Stimulated activated CD4-positive, alpha-beta T cell treated with anti-CD3 and anti-CD28 coated beads, Interleukin-1b, Interleukin-23, amount 100 ng/mL, for 48 hours (primary cell): ENCODE results near the gene INO80D.
A peak's percentile ranks its signal among the peaks of the same experiment; 100 is the strongest.
"Not testable (repeated sequence)": the region's sequence is repeated elsewhere in the genome, so short reads cannot be mapped to it uniquely, and the experiment has no call there.

ENCODE experiments used
- DNase-seq: peaks from one replicate; pipeline ENCODE4 v3.0.0-alpha.2; 2020

The INO80D gene

DNA sequence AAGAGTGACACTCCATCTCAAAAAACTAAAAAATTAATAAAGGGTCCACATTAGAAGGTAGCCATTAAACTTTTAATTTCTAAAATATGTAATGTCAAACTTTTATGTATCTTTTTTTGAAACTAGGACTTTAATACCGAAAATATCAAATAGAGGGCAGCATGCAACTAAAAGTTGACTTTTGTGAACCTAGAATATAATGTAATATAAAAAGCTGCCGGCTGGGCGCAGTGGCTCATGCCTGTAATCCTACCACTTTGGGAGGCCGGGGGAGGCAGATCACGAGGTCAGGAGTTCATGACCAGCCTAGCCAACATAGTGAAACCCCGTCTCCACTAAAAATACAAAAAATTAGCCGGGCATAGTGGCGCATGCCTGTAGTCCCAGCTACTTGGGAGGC lies 62.8 kb downstream of the INO80D start:
- DNase-seq: no peak

DNA sequence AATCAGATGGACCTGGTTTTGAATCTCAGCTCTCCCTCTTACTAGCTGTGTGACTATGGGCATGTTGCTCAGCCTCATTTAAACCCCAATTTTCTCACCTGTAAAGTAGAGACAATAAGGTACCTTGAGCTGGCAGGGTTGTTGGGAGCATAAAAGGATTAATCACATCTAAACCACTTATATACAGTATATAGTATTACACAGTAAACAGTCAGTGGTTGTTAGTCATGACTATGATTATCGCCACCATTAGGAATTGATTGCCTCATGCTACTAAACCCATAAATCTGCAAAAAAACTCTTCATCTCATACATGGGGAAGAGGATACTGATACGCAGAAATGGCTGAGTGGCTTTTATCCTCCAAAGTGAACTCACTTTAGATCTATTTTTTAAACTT lies 65.8 kb downstream of the INO80D start:
- DNase-seq: no peak

DNA sequence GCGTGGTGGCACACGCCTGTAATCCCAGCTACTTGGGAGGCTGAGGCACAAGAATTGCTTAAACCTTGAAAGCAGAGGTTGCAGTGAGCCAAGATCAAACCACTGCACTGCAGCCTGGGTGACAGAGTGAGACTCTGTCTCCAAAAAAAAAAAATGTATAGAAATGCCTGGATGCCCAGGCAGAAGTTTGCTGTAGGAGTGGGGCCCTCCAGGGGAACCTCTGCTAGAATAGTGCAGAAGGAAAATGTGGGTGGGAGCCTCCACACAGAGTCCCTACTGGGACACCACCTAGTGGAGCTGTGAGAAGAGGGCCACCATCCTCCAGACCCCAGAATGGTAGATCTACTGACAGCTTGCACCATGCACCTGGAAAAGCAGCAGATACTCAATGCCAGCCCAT lies 70.2 kb downstream of the INO80D start:
- not testable (repeated sequence) for DNase-seq

DNA sequence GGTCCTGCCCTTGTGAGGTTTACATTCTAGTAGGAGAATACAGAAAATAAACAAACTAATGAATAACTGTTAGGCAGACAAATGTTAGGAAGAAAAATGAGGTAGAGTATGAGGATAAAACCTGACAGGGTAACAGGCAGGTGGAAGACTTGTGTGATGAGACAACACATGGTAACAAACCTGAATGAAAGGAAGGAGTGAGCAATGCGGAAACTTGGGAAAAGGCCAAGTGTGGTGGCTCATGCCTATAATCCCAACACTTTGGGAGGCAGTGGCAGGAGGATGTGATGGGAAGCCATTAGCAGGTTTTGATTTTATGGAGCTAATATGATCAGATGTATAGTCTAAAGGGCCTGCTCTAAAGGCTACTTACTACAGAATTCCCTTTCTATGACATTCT lies 74.2 kb downstream of the INO80D start:
- no peak for DNase-seq

DNA sequence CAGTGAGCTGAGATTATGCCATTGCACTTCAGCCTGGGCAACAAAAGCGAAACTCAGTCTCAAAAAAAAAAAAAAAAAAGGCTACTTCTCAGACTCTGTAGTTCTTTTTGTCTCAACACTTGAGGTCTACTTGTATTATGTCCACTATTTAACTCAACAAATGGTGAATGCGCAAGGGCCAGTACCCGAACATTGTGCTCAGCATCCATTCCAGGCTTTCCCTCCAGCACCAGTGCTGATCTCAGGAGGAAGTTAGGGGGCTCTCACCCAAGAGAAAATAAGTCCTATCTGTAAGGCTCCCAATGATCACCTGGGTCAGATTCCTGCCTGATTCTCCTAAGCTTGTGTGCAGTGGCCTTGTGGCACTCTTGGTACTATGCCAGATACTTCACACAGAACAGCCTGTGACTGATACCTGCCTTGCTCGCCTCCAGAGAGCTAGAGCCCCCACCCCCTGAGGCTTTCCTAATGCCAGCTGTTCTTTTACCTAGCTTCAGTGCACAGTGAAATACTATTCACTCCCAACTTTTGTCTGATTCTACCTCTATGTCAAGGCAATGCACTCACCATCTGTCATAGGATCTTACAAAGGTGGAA lies 74.9 kb downstream of the INO80D start:
- no peak for DNase-seq

DNA sequence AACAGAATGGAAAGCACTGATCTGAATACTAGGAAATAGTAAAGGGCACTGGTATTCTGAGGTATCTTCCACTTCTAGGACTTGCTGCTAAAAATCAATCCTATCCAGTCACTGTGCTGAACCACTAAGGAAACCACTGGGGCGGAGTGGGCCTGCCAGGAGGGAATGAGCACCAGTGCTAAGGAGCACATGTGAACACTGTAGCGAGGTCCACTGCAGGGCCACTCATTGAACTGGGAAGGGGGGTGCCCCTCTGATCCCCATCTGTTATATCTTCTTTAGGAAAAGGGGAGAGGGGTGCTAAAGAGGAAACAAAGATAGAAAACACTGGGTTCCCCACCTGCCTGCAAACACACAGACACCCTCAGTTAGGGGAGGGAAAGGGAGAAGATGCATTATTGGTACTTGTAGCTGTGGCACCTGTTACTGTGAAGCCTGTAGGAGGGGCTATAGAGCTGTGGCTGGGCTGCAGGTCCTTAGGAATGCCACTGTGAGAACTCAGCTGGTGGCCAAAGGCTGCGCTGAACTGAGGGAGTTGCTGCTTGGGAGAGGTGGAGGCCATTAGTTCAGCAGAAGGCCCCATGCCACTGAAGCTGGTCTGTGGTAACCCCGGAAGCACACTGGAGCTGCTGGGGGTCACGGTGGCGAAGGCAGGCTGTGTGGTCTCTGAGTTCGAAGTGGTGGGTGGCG lies 81.8 kb downstream of the INO80D start:
- DNase-seq: peak; percentile 9

DNA sequence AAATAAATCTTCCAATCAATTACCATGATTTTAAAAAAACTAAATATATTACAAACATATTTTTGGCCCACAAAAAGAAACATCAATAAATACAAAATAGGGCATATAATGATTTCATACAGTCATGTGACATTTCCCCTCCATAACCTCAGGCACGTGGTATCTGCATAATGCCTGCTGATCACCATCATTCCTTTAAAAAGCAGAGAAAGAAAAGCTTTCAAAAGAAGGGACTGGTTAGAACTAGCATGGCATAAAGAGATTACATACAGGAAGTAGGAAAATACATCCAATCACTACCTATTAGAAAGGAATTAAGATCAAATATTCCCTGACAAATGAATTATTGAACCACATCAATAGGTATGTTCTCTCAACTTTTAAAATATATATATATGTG lies 83.5 kb downstream of the INO80D start:
- no peak for DNase-seq

DNA sequence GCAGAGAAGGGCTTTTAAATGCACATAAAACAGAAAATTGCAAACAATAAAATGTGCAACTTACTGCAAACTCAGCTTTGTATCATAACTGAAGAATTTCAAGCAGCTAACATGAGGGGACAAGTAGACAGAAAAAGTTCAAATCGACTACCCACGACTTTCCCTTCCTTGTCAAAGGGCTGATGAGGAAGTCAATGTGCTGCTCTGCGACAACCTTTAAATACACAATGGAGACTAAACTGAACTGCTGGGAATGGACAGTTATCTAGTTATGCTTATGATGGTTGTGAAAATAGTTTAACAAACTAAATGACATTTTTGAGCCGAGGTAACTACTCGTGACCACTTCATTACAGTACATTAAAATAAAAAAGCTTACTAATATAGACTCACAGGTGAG lies 84.1 kb downstream of the INO80D start:
- no peak for DNase-seq

DNA sequence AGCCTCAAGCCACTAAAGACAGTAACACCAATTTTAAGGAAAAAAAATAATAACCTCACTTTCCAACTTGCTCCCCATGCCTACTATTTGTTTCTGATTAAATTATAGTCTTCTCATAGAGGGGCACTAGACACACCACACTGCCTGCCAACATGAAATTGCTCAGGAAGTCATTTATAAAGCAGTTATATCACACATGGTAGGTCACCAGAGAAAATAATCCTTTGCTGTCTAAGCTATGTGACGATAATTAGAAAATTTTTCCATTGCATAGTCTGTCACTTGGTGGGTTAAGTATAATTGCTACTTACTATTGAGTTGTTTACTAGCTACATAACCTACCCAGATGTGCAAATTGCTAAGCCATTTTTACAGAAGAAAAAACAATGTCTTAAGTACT lies 85.2 kb downstream of the INO80D start:
- DNase-seq: no peak

DNA sequence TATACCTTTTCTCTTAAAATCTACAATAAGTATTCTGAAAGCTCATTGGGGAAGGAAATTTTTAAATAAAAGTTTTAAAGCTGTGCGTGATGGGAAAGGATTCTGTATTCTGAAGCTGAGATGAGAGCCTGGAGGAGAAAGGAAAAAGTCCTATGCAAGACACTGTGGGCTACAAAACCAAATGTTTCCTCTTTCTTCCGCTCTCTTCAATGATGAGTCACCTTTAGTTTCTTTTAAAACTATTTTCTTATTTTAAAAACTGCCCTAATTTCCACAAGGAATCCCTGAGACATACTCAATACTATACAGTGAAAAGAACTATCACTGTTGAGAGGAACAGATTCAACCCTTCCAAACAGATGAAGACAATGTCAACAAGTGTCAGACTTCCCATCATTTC lies 87.4 kb downstream of the INO80D start:
- DNase-seq: no peak

DNA sequence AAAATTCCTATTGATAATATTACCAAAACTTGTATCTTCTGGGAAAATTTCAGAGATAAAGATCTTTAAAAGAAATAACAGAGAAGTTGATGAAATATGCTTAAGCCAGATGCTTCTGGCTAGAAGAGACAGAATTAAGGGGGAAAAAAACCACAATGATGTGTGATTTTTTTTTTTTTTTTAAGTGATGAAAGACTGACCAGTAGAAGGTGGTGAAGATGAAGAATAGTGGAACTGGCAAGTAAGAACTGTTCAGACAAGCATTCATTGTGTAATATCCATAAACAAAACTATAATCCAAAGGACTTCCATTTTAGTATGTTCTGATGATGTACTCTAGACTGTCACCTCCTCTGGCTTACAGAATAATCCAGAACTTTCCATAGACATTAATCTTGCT lies 89.8 kb downstream of the INO80D start:
- no peak for DNase-seq

DNA sequence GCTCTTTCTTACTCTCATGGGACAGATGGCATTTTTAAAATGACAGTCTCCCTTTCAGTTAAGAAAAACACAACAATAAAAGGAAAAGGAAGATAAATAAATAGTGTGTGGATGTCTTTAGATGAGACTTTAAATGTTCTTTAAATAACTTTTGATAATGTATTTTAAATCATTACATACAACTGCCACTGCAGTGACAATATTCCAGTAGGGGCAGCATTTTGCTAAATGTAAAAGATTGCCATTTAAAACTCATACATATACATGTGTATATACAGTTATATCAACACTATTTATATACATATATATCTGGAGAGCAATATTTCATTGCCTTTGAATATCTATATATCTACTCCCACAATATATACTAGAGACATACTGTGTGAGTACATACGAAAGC lies 90.7 kb downstream of the INO80D start:
- DNase-seq: no peak

DNA sequence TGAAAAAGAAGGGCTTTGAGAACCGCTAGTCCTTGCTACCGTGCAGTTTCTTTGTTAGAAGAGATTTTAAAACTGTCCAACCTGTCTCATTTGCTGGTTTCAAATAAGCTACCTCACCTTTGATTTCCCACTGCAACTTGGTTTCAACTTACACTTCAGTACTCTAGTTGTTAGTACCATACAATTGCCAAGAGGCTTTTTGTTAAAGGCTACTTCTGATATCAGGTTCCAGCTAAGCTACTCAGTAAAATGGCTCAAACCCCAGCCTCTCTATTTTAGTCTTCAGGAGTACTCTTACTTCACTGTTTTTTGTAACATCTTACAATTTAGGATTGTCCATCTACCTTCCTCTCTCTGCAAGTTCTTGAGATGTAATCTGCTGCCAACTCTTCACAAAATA lies 91.6 kb downstream of the INO80D start:
- no peak for DNase-seq

DNA sequence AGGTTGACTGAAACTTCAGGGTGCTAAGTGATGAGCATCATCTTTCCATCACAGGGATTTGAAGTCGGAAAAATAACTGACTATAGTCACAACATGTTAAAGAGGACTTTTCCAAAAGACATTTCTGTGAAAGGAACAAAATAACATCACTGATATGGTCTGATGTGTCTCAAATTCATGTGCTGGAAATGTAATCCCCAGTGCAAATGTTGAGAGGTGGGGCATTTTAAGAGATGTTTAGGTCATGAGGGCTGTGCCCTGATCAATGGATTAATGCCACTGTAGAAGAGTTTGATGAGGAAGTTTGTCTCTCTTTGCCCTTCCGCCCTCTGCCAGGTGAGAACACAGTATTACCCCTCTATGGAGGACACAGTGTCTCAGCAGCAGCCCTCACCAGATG lies 95.9 kb downstream of the INO80D start:
- DNase-seq: no peak

DNA sequence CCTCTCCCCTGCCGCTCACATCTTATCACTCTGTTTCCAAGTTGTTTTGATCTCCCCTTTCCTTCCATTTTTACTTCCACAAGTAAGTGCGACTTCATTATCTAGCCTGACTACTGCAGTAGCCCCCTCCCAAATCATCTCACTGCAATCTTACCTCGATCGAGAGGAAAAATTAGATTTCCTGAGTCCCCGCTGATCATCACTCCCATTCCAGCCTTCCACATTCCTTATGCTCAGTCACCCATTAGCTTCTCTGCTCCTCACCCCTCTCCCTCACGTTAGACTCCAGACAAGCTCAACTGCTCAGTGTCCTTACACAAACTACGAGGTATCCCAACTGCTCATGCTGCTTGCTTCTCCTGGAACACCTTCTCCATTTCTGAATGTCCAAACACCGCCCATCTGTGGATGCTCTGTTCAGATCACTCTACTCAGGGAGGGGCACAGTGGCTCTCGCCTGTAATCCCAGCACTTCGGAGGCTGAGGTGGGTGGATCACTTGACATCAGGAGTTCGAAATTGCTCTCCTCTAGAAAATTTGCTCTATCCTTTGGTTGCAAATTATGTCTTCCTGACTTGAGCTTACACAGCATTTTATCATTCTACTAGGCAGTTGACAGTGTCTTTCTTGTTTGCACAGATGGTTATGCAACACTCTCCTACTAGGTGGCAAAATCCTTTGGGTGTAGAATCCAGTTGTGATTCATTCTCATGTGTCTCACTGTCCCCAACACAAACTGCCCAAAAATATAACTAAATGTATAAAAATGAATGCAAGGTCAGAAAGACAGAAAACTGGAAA lies 96.5 kb downstream of the INO80D start:
- DNase-seq: no peak

DNA sequence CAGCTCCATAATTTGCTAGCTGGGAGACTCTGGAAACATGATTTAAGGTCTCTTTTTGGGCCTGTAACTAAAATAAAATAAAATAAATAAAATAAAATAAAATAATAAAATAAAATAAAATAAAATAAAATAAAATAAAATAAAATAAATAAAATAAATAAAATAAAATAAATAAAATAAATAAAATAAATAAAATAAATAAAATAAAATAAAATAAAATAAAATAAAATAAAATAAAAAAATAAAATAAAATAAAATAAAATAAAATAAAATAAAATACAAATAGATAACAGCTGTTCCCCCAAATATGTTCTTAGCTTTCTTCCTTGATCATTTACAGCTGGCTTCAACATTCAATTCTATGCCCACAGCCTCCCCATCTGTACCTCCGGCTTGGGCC lies 97.3 kb downstream of the INO80D start:
- not testable (repeated sequence) for DNase-seq

DNA sequence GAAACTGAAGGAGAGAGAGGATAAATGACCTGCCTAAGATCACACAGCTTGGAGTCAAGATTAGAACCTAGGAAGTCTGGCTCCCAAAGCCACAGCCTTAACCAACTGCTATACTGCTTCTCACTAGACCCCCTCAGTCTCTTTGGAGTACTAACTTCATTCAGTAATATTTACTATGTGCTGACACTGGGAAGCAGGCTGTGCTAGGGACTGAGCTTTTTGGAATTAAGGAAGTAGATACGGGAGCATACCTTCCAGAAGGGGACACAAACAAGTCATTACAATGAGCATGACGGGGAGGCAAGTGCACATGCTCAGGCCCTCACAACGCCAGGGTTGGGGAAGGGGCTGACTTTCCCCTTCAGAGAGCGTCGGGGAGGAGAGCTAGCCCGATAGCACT lies 97.7 kb downstream of the INO80D start:
- DNase-seq: no peak

DNA sequence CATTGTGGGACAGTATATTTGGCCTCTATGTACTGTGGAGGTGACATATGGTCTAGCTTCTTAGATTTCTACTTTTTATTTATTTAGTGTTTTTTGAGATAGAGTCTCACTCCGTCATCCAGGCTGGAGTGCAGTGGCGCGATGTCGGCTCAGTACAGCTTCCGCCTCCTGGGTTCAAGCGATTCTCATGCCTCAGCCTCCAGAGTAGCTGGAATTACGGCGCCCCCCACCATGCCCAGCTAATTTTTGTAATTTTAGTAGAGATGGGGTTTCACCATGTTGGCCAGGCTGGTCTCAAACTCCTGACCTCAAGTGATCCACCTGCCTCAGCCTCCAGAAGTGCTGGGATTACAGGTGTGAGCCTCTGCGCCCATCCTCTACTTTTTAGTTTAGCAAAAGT lies 99.6 kb downstream of the INO80D start:
- DNase-seq: not testable (repeated sequence)

DNA sequence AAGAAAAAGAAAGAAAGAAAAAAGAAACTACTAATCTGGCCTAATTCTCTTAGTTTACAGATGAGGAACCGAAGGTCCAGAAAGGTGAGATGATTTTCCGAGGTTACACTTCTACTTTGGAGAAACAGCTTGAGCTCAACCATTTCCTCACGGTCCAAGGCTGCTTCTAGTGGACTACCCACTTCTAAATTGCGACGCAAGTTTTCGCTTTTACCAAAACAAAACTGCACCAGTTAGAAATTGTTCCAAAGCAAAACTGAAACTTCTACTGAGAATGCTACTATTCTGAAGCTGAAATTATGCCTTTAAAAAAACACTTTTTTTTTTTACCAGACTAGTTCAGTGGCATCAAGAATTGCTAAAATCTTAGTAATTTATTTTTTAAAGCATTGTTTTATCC lies 101.6 kb downstream of the INO80D start:
- DNase-seq: no peak

DNA sequence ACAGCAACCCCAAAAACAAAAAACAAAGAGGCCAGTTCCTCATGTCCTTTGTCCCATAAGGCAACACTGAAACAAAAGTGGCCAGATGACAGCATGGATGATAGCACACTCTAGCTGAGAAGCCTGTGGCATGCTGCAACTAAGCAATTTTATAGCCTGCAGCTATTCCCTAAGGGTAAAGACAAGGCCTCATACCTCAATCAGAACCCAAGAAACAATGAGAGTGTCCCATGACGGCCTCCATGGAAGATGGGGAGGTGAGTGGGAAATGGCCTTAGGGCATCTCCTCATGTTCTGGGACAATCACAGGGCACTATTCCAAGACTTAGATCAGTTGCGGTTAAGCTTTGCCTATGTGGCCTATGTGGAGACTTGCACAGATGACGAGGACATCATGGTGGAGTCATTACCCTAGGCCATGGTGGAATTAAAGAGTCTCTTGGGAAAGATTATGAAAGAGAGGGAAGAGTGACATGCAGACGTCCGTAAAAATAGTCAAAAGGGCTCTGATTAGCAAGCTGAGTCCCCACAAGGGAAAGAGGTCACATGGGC lies 103.1 kb downstream of the INO80D start:
- no peak for DNase-seq

DNA sequence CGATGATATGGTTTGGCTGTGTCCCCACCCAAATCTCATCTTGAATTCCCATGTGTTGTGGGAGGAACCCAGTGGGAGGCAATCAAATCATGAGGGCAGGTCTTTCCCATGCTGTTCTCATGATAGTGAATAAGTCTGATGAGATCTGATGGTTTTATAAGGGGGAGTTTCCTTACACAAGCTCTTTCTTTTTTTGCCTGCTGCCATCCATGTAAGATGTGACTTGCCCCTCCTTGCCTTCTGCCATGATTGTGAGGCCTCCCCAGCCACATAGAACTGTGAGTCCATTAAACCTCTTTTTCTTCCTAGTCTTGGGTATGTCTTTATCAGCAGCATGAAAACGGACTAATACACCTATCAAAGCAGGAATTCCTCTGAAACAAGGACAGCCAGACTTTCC lies 107.2 kb downstream of the INO80D start:
- DNase-seq: not testable (repeated sequence)

DNA sequence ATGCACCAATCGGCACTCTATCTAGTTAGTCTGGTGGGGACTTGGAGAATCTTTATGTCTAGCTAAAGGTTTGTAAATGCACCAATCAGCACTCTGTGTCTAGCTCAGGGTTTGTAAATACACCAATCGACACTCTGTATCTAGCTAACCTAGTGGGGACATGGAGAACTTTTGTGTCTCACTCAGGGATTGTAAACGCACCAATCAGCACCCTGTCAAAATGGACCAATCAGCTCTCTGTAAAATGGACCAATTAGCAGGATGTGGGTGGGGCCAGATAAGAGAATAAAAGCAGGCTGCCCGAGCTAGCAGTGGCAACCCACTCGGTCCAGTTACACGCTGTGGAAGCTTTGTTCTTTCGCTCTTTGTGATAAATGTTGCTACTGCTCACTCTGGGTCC lies 108.3 kb downstream of the INO80D start:
- DNase-seq: not testable (repeated sequence)

DNA sequence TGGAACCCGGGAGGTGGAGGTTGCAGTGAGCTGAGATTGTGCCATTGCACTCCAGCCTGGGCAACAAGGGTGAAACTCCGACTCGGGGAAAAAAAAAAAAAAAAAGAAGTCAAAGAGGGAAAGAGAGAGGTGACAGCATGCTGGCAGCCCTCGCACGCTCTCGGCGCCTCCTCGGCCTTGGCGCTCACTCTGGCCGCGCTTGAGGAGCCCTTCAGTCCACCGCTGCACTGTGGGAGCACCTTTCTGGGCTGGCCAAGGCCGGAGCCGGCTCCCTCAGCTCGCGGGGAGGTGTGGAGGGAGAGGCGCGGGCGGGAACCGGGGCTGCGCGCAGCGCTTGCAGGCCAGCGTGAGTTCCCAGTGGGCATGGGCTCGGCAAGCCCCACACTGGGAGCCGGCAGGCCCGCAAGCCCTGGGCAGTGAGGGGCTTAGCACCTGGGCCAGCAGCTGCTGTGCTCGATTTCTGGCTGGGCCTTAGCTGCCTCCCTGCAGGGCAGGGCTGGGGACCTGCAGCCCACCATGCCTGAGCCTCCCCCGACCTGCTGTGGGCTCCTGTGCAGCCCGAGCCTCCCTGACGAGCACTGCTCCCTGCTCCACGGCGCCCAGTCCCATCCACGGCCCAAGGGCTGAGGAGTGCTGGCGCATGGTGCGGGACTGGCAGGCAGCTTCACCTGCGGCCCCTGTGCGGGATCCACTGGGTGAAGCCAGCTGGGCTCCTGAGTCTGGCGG lies 108.9 kb downstream of the INO80D start:
- not testable (repeated sequence) for DNase-seq
